HEK293 (cell line): ENCODE results near the gene DCST2.
A peak's percentile ranks its signal among the peaks of the same experiment; 100 is the strongest.

Experiments used
- CTCF ChIA-PET: fragments of 350-600 bp; formaldehyde crosslinking; extraction: SDS; loops from one replicate; lab custom pipeline; 2021; ENCODE audit warnings: antibody characterized with exemption; lab: Yijun Ruan, JAX
- POLR2A ChIA-PET: fragments of 300-600 bp; formaldehyde crosslinking; extraction: SDS; loops from one replicate; lab custom pipeline; 2020; ENCODE audit warnings: antibody characterized with exemption, inconsistent platforms; lab: Yijun Ruan, JAX
- H3K27ac ChIP-seq: fragments of 200-500 bp; sonication (Bioruptor generic); 2 replicates; pipeline ENCODE4 v1.5.1; 2014; ENCODE audit warnings: low read depth, low read length, control low read depth, inconsistent platforms; ENCODE audit errors: extremely low read depth
- H3K36me3 ChIP-seq, 2 experiments: fragments of 200-500 bp in 1 of 2; sonication (Bioruptor generic) in 1 of 2; 1 replicate in 1 of 2; 2 replicates in 1 of 2; pipeline ENCODE4 v1.5.1; 2014 to 2017; ENCODE audit warnings: inconsistent platforms in 2 of 2, low read length in 2 of 2; ENCODE audit not compliant: control insufficient read depth in 2 of 2, insufficient read depth in 1 of 2
- H3K4me1 ChIP-seq: fragments of 200-500 bp; sonication (Bioruptor generic); 2 replicates; pipeline ENCODE4 v1.5.1; 2014; ENCODE audit warnings: mild to moderate bottlenecking, low read length, inconsistent platforms; ENCODE audit not compliant: control insufficient read depth, insufficient read depth
- H3K4me3 ChIP-seq: 2 replicates; pipeline ENCODE4 v1.5.1; 2011; ENCODE audit warnings: low read depth, mild to moderate bottlenecking, control low read depth, low read length, moderate library complexity
- H3K9me3 ChIP-seq: fragments of 200-500 bp; sonication (Bioruptor generic); 2 replicates; pipeline ENCODE4 v1.5.1; 2014; ENCODE audit warnings: low read depth, low read length, inconsistent platforms; ENCODE audit not compliant: control insufficient read depth, insufficient read depth
- BCL11A ChIP-seq: fragments of 450-650 bp; formaldehyde crosslinking; IDR thresholded peaks from 2 replicates; pipeline ENCODE4 v1.5.1; 2016; ENCODE audit warnings: low read depth, missing biosample characterization, missing genetic modification characterization
- BCL11B ChIP-seq: fragments of 450-650 bp; formaldehyde crosslinking; IDR thresholded peaks from 2 replicates; pipeline ENCODE4 v1.5.1; 2016; ENCODE audit warnings: low read depth, missing biosample characterization, missing genetic modification characterization
- IKZF3 ChIP-seq: fragments of 450-650 bp; IDR thresholded peaks from 2 replicates; pipeline ENCODE4 v1.5.0; 2018; ENCODE audit warnings: missing biosample characterization, mild to moderate bottlenecking, missing genetic modification characterization, moderate library complexity
- MZF1 ChIP-seq: fragments of 450-650 bp; formaldehyde crosslinking; IDR thresholded peaks from 2 replicates; pipeline ENCODE4 v1.5.1; 2017; ENCODE audit warnings: missing biosample characterization, missing genetic modification characterization, borderline replicate concordance
- ZBTB48 ChIP-seq: fragments of 450-650 bp; formaldehyde crosslinking; IDR thresholded peaks from 2 replicates; pipeline ENCODE4 v1.5.1; 2016; ENCODE audit warnings: missing biosample characterization, missing genetic modification characterization
- ZNF37A ChIP-seq: fragments of 450-650 bp; IDR thresholded peaks from 2 replicates; pipeline ENCODE4 v1.5.1; 2018; ENCODE audit warnings: missing biosample characterization, missing genetic modification characterization
- ZNF747 ChIP-seq: fragments of 450-650 bp; formaldehyde crosslinking; IDR thresholded peaks from 2 replicates; pipeline ENCODE4 v1.5.1; 2016; ENCODE audit warnings: missing biosample characterization, missing genetic modification characterization
- ZNF76 ChIP-seq: fragments of 450-650 bp; formaldehyde crosslinking; IDR thresholded peaks from 2 replicates; pipeline ENCODE4; 2016; ENCODE audit warnings: low read depth, missing biosample characterization, missing genetic modification characterization, borderline replicate concordance
- ZNF785 ChIP-seq: fragments of 450-650 bp; formaldehyde crosslinking; IDR thresholded peaks from 2 replicates; pipeline ENCODE4 v1.5.1; 2016; ENCODE audit warnings: missing biosample characterization, missing genetic modification characterization
- TF ChIP-seq, protein P1 (sequence below): fragments of 450-650 bp; formaldehyde crosslinking; IDR thresholded peaks from 2 replicates; pipeline ENCODE4 v1.5.1; 2016; ENCODE audit warnings: missing biosample characterization, missing genetic modification characterization
- TF ChIP-seq, protein P2 (sequence below): fragments of 450-650 bp; formaldehyde crosslinking; IDR thresholded peaks from 2 replicates; pipeline ENCODE4 v1.5.1; 2016; ENCODE audit warnings: missing biosample characterization, missing genetic modification characterization
- TF ChIP-seq, protein P3 (sequence below): fragments of 450-650 bp; formaldehyde crosslinking; IDR thresholded peaks from 2 replicates; pipeline ENCODE4 v1.5.0; 2017; ENCODE audit warnings: missing biosample characterization, missing genetic modification characterization, borderline replicate concordance
- TF ChIP-seq, protein P4 (sequence below): fragments of 450-650 bp; formaldehyde crosslinking; conservative IDR thresholded peaks from 2 replicates; pipeline ENCODE4 v1.5.1; 2016; ENCODE audit warnings: low read depth, missing biosample characterization, missing genetic modification characterization
- TF ChIP-seq, protein P5 (sequence below): fragments of 450-650 bp; formaldehyde crosslinking; IDR thresholded peaks from 2 replicates; pipeline ENCODE4 v1.5.1; 2016; ENCODE audit warnings: missing biosample characterization, missing genetic modification characterization
- TF ChIP-seq, protein P6 (sequence below): fragments of 450-650 bp; formaldehyde crosslinking; IDR thresholded peaks from 2 replicates; pipeline ENCODE4 v1.5.1; 2016; ENCODE audit warnings: missing biosample characterization, missing genetic modification characterization

The DCST2 gene

DNA sequence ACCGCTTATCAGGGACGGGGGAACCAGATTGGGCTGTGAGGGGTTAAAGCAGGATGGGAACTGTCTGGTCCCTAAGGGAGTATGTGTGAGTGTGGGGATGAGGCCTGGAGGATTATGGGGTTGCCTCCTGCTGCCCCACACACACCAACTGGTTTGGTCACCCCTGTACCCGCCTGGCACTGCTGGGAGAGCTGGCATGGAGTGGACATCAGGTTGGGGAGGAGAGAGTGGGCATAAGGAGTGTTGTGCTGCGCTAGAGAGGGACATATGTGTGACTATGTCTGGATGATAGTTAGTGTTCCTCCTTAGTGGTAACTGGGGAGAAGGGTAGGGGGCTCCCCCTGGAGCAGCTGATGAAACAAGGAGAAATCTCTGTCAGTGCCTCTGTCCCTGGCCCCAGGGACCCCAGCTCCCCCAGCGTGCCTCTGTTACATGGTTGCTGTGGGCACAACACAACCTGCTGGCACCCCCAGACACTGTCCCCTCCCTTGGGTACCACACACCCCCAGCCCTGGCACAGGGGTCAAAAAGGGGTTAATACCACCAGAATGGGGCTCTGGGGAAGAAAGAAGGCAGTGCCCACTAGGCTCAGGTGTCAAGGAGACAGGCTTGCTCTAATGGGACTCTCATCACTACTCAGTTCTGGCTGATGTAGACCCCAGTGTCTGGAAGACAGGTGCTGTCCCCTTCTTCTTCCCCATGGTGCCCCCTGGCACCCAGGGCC, 29.1 kb downstream of the DCST2 start:
- Histone ChIP-seq H3K36me3 (no peaks in the 10 kb centered on the region), H3K9me3 (no peaks in the 10 kb centered on the region), H3K4me1 (peaks cover 13% of the 10 kb centered on the region), H3K4me3 (peak overlapping the region; percentile 50), H3K27ac (peak overlapping the region; percentile 87; the same call in 1 of the 2 replicates)
- ChIA-PET POLR2A (interaction anchor here (0.9 to 2.1 kb wide), 4 partner anchors 8 to 43 kb away, joined by 3 to 9 read pairs (median 6); partner anchors contain the start of genes FLAD1 and PYGO2), CTCF (interaction anchor here (1.2 to 2.1 kb wide), 3 partner anchors 12 to 81 kb away, joined by 3 to 11 read pairs (median 5); partner anchors contain the start of gene ADAM15)
- TF ChIP-seq, protein P1, sequence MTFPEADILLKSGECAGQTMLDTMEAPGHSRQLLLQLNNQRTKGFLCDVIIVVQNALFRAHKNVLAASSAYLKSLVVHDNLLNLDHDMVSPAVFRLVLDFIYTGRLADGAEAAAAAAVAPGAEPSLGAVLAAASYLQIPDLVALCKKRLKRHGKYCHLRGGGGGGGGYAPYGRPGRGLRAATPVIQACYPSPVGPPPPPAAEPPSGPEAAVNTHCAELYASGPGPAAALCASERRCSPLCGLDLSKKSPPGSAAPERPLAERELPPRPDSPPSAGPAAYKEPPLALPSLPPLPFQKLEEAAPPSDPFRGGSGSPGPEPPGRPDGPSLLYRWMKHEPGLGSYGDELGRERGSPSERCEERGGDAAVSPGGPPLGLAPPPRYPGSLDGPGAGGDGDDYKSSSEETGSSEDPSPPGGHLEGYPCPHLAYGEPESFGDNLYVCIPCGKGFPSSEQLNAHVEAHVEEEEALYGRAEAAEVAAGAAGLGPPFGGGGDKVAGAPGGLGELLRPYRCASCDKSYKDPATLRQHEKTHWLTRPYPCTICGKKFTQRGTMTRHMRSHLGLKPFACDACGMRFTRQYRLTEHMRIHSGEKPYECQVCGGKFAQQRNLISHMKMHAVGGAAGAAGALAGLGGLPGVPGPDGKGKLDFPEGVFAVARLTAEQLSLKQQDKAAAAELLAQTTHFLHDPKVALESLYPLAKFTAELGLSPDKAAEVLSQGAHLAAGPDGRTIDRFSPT: peak; percentile 91
- TF ChIP-seq BCL11B (tag by site-specific recombination): peak; percentile 36; the same call in 1 of the 2 replicates
- no peak for TF ChIP-seq ZNF747 (tag by site-specific recombination)
- TF ChIP-seq ZNF37A: no peak
- TF ChIP-seq, protein P2, sequence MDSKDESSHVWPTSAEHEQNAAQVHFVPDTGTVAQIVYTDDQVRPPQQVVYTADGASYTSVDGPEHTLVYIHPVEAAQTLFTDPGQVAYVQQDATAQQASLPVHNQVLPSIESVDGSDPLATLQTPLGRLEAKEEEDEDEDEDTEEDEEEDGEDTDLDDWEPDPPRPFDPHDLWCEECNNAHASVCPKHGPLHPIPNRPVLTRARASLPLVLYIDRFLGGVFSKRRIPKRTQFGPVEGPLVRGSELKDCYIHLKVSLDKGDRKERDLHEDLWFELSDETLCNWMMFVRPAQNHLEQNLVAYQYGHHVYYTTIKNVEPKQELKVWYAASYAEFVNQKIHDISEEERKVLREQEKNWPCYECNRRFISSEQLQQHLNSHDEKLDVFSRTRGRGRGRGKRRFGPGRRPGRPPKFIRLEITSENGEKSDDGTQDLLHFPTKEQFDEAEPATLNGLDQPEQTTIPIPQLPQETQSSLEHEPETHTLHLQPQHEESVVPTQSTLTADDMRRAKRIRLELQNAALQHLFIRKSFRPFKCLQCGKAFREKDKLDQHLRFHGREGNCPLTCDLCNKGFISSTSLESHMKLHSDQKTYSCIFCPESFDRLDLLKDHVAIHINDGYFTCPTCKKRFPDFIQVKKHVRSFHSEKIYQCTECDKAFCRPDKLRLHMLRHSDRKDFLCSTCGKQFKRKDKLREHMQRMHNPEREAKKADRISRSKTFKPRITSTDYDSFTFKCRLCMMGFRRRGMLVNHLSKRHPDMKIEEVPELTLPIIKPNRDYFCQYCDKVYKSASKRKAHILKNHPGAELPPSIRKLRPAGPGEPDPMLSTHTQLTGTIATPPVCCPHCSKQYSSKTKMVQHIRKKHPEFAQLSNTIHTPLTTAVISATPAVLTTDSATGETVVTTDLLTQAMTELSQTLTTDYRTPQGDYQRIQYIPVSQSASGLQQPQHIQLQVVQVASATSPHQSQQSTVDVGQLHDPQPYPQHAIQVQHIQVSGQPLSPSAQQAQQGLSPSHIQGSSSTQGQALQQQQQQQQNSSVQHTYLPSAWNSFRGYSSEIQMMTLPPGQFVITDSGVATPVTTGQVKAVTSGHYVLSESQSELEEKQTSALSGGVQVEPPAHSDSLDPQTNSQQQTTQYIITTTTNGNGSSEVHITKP (tag by site-specific recombination): peak; percentile 75; the same call in 1 of the 2 replicates
- TF ChIP-seq, protein P3, sequence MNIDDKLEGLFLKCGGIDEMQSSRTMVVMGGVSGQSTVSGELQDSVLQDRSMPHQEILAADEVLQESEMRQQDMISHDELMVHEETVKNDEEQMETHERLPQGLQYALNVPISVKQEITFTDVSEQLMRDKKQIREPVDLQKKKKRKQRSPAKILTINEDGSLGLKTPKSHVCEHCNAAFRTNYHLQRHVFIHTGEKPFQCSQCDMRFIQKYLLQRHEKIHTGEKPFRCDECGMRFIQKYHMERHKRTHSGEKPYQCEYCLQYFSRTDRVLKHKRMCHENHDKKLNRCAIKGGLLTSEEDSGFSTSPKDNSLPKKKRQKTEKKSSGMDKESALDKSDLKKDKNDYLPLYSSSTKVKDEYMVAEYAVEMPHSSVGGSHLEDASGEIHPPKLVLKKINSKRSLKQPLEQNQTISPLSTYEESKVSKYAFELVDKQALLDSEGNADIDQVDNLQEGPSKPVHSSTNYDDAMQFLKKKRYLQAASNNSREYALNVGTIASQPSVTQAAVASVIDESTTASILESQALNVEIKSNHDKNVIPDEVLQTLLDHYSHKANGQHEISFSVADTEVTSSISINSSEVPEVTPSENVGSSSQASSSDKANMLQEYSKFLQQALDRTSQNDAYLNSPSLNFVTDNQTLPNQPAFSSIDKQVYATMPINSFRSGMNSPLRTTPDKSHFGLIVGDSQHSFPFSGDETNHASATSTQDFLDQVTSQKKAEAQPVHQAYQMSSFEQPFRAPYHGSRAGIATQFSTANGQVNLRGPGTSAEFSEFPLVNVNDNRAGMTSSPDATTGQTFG: no peak
- 0 out of 2 replicates have a peak, but pooled peaks have one; percentile 28 for TF ChIP-seq MZF1 (tag by site-specific recombination)
- TF ChIP-seq, protein P4, sequence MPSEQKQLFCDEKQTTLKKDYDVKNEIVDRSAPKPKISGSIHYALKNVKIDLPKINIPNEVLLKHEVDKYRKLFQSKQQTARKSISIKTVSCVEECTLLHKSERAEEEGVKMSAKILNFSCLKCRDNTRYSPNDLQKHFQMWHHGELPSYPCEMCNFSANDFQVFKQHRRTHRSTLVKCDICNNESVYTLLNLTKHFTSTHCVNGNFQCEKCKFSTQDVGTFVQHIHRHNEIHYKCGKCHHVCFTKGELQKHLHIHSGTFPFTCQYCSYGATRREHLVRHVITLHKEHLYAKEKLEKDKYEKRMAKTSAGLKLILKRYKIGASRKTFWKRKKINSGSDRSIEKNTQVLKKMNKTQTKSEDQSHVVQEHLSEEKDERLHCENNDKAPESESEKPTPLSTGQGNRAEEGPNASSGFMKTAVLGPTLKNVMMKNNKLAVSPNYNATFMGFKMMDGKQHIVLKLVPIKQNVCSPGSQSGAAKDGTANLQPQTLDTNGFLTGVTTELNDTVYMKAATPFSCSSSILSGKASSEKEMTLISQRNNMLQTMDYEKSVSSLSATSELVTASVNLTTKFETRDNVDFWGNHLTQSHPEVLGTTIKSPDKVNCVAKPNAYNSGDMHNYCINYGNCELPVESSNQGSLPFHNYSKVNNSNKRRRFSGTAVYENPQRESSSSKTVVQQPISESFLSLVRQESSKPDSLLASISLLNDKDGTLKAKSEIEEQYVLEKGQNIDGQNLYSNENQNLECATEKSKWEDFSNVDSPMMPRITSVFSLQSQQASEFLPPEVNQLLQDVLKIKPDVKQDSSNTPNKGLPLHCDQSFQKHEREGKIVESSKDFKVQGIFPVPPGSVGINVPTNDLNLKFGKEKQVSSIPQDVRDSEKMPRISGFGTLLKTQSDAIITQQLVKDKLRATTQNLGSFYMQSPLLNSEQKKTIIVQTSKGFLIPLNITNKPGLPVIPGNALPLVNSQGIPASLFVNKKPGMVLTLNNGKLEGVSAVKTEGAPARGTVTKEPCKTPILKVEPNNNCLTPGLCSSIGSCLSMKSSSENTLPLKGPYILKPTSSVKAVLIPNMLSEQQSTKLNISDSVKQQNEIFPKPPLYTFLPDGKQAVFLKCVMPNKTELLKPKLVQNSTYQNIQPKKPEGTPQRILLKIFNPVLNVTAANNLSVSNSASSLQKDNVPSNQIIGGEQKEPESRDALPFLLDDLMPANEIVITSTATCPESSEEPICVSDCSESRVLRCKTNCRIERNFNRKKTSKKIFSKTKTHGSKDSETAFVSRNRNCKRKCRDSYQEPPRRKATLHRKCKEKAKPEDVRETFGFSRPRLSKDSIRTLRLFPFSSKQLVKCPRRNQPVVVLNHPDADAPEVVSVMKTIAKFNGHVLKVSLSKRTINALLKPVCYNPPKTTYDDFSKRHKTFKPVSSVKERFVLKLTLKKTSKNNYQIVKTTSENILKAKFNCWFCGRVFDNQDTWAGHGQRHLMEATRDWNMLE (tag by site-specific recombination): 0 out of 2 replicates have a peak, but pooled peaks have one; percentile 9
- 0 out of 2 replicates have a peak, but pooled peaks have one; percentile 32 for TF ChIP-seq BCL11A (tag by site-specific recombination)
- peak; percentile 74; the same call in 1 of the 2 replicates for TF ChIP-seq ZNF76 (tag by site-specific recombination)
- TF ChIP-seq, protein P5, sequence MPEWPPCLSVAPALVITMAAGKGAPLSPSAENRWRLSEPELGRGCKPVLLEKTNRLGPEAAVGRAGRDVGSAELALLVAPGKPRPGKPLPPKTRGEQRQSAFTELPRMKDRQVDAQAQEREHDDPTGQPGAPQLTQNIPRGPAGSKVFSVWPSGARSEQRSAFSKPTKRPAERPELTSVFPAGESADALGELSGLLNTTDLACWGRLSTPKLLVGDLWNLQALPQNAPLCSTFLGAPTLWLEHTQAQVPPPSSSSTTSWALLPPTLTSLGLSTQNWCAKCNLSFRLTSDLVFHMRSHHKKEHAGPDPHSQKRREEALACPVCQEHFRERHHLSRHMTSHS (tag by site-specific recombination): no peak
- TF ChIP-seq ZNF785 (tag by site-specific recombination): no peak
- TF ChIP-seq ZBTB48: peak; percentile 99
- no peak for TF ChIP-seq IKZF3
- TF ChIP-seq, protein P6, sequence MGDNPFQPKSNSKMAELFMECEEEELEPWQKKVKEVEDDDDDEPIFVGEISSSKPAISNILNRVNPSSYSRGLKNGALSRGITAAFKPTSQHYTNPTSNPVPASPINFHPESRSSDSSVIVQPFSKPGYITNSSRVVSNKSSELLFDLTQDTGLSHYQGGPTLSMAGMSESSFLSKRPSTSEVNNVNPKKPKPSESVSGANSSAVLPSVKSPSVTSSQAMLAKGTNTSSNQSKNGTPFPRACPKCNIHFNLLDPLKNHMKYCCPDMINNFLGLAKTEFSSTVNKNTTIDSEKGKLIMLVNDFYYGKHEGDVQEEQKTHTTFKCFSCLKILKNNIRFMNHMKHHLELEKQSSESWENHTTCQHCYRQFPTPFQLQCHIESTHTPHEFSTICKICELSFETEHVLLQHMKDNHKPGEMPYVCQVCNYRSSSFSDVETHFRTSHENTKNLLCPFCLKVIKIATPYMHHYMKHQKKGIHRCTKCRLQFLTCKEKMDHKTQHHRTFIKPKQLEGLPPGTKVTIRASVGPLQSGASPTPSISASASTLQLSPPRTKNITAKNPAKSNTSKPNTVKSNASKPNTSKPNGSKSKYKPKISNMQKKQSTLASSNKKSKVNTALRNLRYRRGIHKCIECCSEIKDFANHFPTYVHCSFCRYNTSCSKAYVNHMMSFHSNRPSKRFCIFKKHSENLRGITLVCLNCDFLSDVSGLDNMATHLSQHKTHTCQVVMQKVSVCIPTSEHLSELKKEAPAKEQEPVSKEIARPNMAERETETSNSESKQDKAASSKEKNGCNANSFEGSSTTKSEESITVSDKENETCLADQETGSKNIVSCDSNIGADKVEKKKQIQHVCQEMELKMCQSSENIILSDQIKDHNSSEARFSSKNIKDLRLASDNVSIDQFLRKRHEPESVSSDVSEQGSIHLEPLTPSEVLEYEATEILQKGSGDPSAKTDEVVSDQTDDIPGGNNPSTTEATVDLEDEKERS (tag by site-specific recombination): no peak
